GM21576 (cell line): ENCODE results near the gene MYH9.
"Not testable (repeated sequence)": the region's sequence is repeated elsewhere in the genome, so short reads cannot be mapped to it uniquely, and the experiment has no call there.

Experiments
- ATAC-seq: cut with Tn5 transposase; IDR thresholded peaks from one replicate; pipeline ENCODE4 v1.9.1; 2021; ENCODE audit warnings: mild to moderate bottlenecking, moderate library complexity; ENCODE audit not compliant: unreplicated experiment

Gene MYH9

DNA sequence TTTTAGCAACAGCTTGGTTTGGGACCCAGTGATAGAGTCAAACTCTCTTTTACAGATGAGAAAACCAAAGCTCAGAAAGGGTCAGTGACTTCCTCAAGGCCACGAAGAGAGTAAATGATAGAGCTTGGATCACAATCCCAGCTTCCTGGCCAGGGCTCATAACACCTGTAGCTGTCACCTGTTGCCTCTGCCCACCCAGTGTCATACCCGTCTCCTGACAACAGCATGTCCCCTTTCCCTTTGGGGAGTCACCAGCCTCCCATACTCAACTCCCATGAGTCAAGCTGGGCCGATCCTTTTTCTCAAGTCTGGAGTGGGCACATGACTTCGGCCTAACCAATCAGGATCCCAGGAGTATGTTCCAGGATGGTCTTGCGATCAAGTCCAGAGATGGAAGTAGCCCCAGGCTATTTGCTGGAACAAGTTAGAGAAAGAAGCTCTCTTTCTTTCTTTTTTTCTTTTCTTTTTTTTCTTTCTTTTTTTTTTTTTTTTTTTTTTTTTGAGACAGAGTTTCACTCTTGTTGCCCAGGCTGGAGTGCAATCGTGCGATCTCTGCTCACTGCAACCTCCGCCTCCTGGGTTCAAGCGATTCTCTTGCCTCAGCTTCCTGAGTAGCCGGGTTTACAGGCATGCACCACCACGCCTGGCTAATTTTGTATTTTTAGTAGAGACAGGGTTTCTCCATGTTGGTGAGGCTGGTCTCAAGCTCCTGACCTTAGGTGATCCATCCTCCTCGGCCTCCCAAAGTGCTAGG is 27.8 kb upstream of the MYH9 start:
- ATAC-seq: no peak

DNA sequence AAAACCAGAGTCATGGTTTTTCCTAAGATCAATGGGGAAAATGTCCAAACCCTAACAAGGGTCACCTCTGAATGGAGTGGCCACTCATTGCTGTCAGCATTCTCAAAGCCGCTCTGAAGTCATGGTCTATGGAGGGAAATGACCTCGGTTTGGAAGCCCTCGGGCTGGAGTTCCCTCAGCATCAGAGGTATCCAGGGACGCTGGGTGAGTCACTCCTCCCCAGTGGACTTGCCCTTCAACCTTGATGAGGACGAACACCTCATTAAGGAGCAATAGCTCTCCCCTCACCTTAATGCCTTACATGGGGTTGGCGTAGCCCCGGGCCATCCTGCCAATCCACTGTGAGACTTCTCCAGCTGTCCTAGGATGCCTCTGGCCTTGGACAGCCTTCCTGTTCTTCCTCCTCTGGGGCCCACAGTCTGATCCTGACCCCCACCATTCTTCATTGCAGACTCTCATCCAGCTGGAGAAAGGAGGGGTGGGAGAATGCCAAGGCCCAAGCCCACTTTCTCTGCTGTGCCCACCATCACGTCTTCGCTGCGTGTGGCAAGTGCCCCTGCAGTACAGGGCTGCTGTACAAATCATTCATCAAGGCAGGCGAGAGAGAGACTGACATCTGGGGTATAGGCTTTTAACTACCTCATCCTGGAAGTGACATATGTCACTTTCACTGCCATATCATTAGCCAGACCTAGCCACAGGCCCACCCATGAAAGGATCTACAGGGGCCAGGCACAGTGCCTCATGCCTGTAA is 25.4 kb upstream of the MYH9 start:
- no peak for ATAC-seq

DNA sequence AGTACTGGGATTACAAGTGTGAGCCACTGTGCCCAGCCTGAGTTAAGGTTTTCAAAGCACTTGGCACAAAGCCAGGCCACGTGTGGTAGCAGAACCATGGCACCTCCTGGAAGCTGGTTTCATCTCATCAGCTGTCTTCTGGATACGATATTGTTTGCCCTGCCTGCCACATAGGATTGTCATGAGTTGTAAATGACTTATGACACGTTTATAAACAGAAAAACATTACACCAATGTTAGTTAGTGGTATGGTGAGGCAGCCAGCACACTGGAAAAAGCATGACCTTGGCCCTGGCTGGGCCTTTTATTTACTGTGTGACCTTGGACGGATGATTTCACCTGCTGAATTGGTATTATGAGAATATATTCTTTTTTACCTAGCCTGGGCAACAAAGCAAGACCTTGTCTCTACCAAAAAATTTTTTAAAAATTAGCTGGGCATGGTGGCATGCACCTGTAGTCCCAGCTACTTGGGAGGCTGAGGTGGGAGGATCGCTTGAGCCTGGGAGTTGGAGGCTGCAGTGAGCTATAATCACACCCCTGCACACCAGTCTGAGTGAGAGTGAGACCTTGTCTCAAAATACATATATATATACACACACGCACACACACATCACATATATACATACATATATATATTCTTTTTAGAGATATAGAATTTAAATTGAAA is 24.0 kb upstream of the MYH9 start:
- no peak for ATAC-seq

DNA sequence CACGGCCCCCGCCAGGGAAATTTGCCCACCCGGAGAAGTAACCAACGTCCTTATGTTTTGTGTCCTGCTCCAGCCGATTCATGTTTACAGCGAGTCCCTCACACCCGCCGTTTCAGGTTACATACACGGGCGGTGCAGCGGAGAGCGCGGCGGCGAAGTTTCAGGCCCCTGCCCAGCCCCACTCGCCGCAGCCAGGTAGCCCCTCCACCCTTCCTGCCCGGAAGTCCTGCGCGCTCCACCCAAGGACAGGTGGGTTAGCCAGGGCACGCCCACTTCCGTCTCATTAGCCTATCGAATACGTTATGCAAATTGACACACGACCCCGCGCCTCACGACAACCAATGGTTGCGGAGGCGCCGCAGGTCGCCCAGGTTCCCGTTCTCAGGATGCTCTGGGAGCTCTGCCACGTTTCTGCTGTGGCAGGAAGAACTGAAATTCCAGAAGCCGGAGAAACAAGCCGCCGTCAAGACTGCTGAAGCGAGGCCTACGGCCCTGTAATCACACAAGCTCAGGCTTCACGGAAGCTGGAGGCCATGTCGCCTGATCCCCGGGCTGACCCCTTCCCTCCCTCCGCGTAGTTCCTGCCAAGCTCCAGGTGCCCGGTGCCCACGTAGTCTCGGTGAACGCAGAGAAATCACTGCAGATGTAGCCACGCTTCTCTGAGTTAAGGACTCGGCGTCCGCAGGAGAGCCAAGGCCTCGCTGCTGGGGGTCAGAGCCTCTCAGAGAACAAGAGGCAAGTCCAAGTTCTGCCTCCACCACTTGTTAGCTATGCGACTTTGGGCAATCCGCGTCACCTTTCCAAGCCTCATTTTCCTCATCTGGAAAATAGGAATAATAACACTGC is 22.4 kb upstream of the MYH9 start:
- ATAC-seq: no peak

DNA sequence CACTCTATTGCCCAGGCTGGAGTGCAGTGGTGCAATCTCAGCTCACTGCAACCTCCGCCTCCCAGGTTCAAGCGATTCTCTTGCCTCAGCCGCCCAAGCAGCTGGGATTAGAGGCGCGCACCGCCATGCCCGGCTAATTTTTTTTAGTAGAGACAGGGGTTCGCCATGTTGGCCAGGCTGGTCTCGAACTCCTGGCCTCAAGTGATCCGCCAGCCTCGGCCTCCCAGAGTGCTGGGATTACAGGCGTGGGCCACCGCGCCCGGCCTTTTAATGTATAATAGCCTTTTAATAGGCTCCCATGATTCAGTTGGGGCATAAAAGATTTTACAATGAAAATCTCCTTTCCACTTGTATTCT is 21.8 kb upstream of the MYH9 start:
- ATAC-seq: not testable (repeated sequence)

DNA sequence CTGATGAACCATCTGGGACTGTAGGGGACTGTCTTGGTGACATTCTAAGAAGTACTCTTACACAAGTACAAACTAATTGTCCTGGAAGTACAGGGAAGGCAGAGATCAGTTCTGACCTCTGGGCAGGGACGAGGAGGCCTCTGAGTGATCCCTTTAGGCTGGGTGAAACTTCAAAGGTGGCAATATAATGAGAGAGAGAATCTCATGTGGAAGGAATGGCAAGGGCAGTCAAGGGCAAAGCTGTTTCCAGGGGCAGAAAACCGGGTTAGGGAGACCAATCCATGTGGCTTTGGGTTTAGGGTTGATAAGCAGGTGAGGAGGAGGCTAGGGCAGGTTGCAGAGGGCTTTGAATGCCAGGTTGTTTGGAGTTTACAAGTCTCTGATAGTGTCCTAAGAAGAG is 21.3 kb upstream of the MYH9 start:
- ATAC-seq: no peak

DNA sequence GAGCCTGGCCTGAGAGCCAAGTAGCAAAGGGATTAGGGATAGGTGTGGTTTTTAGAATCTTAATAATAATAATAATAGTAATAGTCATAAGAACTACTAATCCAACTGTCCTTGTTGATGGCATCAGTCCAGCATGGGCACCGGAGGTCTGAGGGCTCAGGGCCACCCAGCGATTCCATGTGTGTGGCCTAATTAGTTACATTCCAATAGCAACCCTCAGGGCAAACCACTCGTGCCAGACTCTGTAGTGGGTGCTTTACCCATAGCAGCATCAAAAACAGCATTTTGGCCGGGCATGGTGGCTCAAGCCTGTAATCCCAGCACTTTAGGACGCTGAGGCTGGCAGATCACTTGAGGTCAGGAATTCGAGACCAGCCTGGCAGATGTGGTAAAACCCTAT is 19.0 kb upstream of the MYH9 start:
- ATAC-seq: no peak

DNA sequence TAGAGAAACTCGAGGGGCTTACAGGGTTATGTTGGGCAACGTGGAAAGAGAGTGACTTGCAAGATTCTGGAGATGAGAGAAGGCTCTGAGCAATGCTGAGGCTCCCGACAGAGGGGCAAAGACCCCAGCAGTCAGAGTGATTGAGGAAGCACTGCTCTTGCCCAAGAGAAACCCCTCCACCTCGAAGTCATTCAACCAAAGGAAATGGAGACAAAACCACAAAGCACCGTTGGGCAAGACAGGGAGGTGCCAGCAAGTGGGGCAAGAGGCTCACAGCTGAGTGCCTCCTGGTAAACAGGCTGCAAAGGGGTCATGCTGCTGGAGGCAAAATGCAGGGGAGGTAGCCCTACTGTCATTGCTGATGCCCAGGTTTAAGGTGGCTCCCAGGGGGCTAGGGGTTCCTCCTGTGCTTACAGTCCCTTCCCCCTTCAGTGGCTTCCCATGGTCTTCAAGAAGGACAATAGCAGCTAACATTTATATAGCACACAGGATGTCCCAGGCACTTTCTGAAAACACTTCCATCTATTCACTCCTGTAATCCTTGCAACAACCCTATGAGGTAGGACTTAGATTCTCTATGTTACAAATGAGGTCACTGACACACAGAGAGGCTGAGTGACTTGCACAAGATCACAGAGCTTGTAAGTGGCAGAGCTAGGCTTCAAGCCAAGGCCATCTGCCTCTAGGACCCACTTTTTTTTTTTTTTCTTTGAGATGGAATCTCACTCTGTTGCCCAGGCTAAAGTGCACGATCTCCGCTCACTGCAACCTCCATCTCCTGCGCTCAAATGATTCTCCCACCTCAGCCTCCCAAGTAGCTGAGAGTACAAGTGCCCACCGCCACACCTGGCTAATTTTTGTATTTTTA is 18.1 kb upstream of the MYH9 start:
- no peak for ATAC-seq

DNA sequence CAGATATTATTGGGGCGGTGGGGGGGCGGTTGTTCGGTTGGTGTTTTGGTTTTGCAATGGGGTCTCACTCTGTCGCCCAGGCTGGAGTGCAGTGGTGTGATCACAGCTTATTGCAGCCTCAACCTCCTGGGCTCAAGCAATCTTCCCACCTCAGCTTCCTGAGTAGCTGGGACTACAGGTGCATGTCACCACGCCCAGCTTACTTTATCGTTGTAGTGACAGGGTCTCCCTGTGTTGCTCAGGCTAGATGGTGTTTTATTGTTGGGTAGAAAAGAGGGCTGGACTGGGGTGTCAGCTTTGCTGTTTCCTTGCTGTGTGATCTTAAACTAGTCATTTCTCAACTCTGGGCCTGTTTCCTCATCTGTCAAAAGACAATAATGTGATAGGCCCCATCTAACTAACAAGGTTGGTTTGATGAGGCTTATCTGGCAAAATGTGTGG is 17.5 kb upstream of the MYH9 start:
- ATAC-seq: no peak

DNA sequence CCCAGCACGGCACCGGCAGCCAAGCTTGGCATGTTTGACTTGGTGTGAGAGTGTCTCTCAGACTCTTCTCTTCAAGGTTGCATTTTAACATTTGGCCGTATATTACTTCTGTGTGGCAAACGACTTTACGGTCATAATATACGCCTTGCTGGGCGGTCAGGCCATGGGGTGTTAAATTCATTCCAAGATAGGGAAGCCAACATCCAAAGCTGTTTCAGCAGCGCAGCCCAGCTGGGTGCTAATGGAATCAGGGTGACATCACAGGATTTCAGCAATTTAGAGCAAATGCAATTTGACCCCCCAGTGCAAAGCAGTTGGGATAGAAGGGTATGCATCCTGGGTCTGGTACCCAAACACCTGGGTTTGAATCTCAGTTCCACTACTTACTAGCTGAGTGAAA is 16.7 kb upstream of the MYH9 start:
- ATAC-seq: no peak

DNA sequence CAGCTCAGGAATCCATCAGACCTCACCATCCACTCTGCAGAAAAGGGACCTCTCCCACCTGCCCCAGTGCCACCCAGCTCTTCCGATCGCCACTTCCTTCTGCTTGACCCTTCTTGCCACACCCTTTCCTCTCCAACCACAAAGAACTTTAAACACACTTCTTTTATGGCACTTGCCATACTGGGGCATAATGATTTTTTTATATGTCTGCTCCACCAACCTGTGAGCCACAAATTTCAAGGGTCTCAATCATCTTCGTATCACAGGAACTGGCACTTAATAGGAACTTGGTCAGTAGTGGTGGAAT is 11.7 kb upstream of the MYH9 start:
- ATAC-seq: no peak

DNA sequence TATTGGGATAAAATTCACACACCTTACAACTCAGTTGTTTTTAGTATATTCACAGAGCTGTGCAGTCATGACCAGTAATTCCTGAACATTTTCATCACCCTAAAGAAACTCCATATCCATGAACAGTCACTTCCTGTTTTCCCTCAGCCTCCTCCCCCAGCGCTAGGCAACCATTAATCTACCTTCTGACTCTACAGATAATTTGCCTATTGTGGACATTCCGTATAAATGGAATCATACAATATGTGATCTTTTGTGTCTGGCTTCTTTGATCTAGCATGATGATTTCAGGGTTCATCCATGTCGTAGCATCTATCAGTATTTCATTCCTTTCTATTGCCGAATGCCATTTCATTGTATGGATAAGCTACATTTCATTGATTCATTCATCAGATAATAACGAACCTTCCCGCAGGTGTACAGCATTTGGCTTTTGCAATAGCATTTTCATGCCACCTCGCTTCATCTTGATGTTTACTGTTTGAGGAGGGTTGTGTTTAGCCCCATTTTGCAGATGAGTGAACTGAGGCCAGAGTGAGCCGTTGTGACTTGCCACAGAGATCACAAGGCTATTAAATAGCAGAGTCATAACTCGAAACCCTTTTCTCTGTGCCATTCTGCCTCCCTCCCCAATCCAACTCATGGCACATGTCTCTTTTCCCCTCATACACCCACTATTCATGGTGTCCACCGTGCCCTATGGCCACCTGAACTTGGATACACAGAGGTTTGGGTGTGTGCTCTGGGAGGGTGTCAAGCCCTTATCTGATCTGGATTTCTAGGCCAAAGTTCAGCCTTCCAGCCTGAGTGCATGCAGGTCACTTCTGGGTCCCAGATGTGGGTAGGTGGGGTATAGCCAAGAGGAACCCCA is 11.1 kb upstream of the MYH9 start:
- no peak for ATAC-seq

DNA sequence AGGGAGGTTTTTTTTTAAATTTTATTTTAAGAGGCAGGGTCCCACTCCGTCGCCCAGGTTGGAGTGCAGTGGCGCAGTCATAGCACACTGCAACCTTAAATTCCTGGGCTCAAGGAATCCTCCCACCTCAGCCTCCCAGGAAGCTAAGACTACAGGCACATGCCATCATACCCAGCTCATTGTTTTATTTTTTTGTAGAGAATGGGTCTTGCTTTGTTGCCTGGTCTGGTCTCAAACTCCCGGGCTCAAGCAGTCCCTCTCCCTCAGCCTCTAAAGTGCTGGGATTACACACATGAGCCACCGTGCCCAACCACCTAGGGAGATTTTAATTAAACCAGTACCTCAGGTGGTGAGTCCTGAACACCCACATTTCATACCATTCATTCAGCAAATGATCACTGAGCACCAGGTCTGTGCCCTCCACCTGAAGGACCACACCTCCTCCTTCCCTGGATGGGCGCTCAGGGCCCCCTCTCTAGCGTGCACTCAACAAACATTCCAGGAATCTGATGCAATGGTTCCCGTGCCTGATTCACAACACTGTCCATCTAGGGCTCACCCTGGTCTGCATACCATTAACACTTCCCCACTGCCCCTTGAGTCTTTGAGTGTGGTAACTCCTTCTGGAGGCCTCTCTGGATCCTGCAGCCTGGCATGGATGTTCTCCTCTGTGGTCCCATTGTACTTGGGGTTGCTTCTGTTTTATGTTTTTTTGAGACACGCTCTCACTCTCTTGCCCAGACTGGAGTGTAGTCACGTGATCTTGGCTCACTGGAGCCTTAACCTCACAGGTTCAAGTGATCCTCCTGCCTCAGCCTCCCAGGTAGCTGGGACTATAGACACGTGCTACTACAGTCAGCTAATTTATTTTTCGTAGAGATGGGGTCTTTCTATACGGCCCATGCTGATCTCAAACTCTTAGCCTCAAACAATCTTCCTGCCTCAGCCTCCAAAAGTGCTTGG is 9.6 kb upstream of the MYH9 start:
- ATAC-seq: no peak

DNA sequence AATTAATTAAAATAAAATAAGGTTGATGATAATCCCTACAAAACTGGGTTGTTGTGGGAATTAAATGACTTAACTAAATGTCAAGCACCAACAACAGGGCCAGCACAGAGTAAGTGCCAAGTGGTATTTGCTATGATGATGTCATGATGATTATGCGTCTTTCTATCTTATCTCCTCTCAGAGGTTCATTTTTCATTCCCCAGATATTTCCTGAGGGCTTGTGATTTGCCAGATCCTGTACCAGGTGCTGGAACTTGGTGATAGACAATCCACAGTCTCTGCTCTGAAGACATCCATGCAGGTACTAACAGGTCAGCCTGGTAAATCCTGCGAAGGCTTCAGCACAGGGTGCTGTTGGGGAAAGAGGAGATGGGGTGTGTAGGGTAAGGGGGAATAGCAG is 8.1 kb upstream of the MYH9 start:
- ATAC-seq: no peak

DNA sequence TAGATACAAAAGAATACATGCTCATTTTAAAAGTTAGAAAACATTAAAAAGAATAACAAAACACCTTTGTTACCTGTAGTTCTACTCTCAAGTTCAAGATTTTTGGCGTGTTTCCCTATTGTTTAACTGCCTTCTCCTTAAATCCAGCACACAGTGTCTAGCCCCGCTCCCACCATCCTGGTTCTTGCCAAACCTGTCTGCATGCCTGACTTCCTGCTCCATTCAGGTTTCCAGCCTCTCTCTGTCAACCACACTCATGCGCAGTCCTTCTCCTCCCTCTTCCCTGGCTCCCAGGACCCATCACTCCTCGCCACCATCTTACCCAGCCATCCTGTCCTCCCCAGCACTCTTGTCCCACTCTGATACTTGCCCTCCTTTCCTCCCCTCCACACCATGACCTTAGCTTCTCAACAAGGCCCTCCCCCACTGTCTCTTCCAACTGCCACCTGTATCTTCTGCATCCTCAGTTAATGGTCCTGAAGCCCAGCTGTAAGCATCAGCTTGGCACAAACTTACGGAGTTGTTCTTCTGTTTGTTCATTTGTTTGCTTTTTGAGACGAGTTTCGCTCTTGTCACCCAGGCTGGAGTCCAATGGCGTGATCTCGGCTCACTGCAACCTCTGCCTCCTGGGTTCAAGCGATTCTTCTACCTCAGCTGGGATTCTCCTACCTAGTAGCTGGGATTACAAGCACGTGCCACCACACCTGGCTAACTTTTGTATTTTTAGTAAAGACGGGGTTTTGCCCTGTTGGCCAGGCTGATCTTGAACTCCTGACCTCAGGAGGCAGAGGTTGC is 7.5 kb upstream of the MYH9 start:
- no peak for ATAC-seq

DNA sequence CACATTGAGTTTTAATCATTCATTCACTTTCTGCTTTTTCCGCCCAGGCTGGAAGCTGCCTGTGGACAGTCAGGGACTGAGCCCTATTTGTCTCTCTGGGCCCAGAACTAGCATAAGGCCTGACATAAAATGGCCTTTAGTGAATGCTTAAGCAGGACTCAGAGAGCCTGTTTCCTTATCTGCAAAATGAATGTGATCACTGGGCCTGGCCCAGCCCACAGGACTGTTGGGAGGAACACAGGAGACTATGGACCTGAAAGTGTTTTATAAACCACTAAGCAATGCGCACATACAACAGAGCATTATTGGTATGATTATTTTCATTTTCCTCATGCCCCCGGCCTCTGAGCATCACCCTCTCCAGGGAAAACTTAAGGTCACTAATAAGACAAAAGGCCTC is 3.9 kb upstream of the MYH9 start:
- no peak for ATAC-seq

DNA sequence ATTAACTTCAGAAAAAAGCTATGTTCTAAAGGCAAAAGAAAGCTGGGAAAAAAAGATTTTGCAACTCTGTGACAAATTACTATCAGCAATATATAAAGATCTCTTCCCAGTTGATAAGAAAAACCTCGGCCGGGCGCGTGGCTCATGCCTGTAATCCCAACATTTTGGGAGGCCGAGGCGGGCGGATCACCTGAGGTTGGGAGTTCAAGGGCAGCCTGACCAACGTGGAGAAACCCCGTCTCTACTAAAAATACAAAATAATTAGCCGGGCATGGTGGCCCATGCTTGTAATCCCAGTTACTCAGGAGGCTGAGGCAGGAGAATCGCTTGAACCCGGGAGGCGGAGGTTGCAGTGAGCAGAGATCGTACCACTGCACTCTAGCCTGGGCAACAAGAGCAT is 1.4 kb upstream of the MYH9 start:
- not testable (repeated sequence) for ATAC-seq

DNA sequence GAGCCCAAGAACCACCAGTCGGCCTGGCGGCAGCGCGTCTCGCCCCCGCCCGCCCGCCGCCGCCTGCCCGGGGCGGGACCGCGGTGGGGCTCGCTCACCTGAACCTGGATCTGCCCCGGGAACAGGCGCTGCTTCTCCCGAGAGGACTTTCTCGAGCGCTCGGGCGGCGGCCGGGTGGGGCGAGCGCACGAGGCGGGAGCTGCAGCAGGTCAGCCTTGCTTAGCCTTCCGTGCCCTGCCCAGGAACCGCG is 133 bp downstream of the MYH9 start:
- ATAC-seq: no peak
